Coronary artery (tissue), 2 donors: ENCODE measurements around the gene DHX9.

ENCODE experiments used
- DNase-seq: peaks from one replicate; pipeline ENCODE4 v3.0.0-alpha.2; 2017; ENCODE audit warnings: low spot score
- H3K27ac ChIP-seq, 2 donors: fragments of 200-600 bp; sonication (generic); one replicate each; pipeline ENCODE4 v1.5.1; 2016 to 2019
- H3K4me3 ChIP-seq: fragments of 200-600 bp; sonication (generic); 2 replicates; pipeline ENCODE4 v1.5.1; 2016; ENCODE audit warnings: mild to moderate bottlenecking, moderate library complexity
- CTCF ChIP-seq: fragments of 200-600 bp; sonication (generic); IDR thresholded peaks from one replicate; pipeline ENCODE4 v1.5.1; 2019; ENCODE audit warnings: antibody characterized with exemption

Gene DHX9

GRCh38 chr1:182817802-182818201, 21.3 kb upstream of the DHX9 start:
- TF ChIP-seq CTCF = no peak
- Histone ChIP-seq H3K27ac (no peak overlapping the region), H3K4me3 (no peak overlapping the region)
- DNase-seq = no peak

- Histone ChIP-seq H3K4me3 (no peak overlapping the region), H3K27ac (no peak overlapping the region)
- no peak for TF ChIP-seq CTCF
- no peak for DNase-seq
These were observed 15.9 kb upstream of the DHX9 start for GRCh38 chr1:182823220-182823619.

GRCh38 chr1:182826892-182827291, 12.3 kb upstream of the DHX9 start:
- no peak overlapping the region for H3K27ac ChIP-seq
- no peak for DNase-seq
- TF ChIP-seq CTCF = no peak
- no peak overlapping the region for H3K4me3 ChIP-seq

- no peak overlapping the region for H3K27ac ChIP-seq
- no peak for TF ChIP-seq CTCF
- H3K4me3 ChIP-seq = no peak overlapping the region
- DNase-seq = no peak
These were observed 9.7 kb upstream of the DHX9 start for GRCh38 chr1:182829285-182829932.

GRCh38 chr1:182833271-182833670, 5.9 kb upstream of the DHX9 start:
- TF ChIP-seq CTCF = no peak
- H3K4me3 ChIP-seq = no peak overlapping the region
- no peak for DNase-seq
- no peak overlapping the region for H3K27ac ChIP-seq

- no peak overlapping the region for H3K27ac ChIP-seq
- no peak overlapping the region for H3K4me3 ChIP-seq
- no peak for TF ChIP-seq CTCF
- DNase-seq = no peak
These were observed 4.8 kb upstream of the DHX9 start for GRCh38 chr1:182834326-182834725.

- no peak for DNase-seq
- Histone ChIP-seq H3K27ac (no peak overlapping the region), H3K4me3 (no peak overlapping the region)
- TF ChIP-seq CTCF = no peak
These were observed 3.3 kb upstream of the DHX9 start for GRCh38 chr1:182835806-182836205.
